WTC11 (cell line): ENCODE measurements around the gene PRKAG2. TPM values are rescaled to one million over a fixed set of nuclear protein-coding genes. Genes with fewer than 3 reads are reported as not detected.

Experiments
- ATAC-seq: fragments of 200-7000 bp; cut with Tn5 transposase; 2 replicates; pipeline ENCODE4 v1.10.0; 2021; ENCODE audit warnings: mild to moderate bottlenecking, moderate library complexity
- CTCF ChIA-PET: fragments of 300-600 bp; sonication (Branson Sonifier 250); formaldehyde crosslinking; loops from one replicate; lab custom pipeline; 2021; ENCODE audit warnings: antibody characterized with exemption; lab: Charles Lee
- POLR2A ChIA-PET: fragments of 350-600 bp; sonication (Branson Sonifier 250); formaldehyde crosslinking; loops from one replicate; lab custom pipeline; 2021; ENCODE audit warnings: antibody characterized with exemption; lab: Charles Lee
- DNase-seq: peaks from one replicate; pipeline ENCODE4 v3.0.0; 2021; ENCODE audit warnings: low spot score
- H3K27ac Mint-ChIP-seq: 2 replicates; pipeline ENCODE4 v1.8.0; 2021; ENCODE audit warnings: mixed read lengths
- H3K27me3 Mint-ChIP-seq: 2 replicates; pipeline ENCODE4 v1.8.0; 2021; ENCODE audit warnings: low read depth, mild to moderate bottlenecking, moderate library complexity, mixed read lengths
- H3K36me3 Mint-ChIP-seq: 2 replicates; pipeline ENCODE4 v1.8.0; 2021; ENCODE audit warnings: mixed read lengths
- H3K4me1 Mint-ChIP-seq: 2 replicates; pipeline ENCODE4 v1.8.0; 2022; ENCODE audit warnings: mixed read lengths
- H3K4me3 Mint-ChIP-seq: 2 replicates; pipeline ENCODE4 v1.8.0; 2021; ENCODE audit warnings: mild to moderate bottlenecking, moderate library complexity, mixed read lengths
- H3K9me3 Mint-ChIP-seq: 2 replicates; pipeline ENCODE4 v1.8.0; 2021; ENCODE audit warnings: mixed read lengths
- AFF4 ChIP-seq: sonication (generic); formaldehyde crosslinking; IDR thresholded peaks from 2 replicates; pipeline ENCODE4 v1.8.1; 2023; ENCODE audit warnings: mild to moderate bottlenecking, missing genetic modification reagents, borderline replicate concordance
- ARID4B ChIP-seq: sonication (generic); formaldehyde crosslinking; IDR thresholded peaks from 2 replicates; pipeline ENCODE4 v1.8.0; 2023; ENCODE audit warnings: missing genetic modification reagents, mild to moderate bottlenecking, borderline replicate concordance
- ATF1 ChIP-seq: sonication (generic); formaldehyde crosslinking; IDR thresholded peaks from 2 replicates; pipeline ENCODE4 v1.8.1; 2023; ENCODE audit warnings: mild to moderate bottlenecking, moderate library complexity, missing genetic modification reagents
- ATF2 ChIP-seq: sonication (generic); formaldehyde crosslinking; IDR thresholded peaks from 2 replicates; pipeline ENCODE4 v1.8.1; 2022; ENCODE audit warnings: low read depth, missing genetic modification reagents, borderline replicate concordance
- CBFB ChIP-seq: sonication (generic); formaldehyde crosslinking; IDR thresholded peaks from 2 replicates; pipeline ENCODE4 v1.8.1; 2022; ENCODE audit warnings: mild to moderate bottlenecking, low read depth, missing genetic modification reagents
- CDX4 ChIP-seq: fragments of 250-450 bp; sonication (Bioruptor Pico); IDR thresholded peaks from 2 replicates; pipeline ENCODE4 v1.9.0; 2021; ENCODE audit warnings: moderate library complexity, mild to moderate bottlenecking, inconsistent platforms, borderline replicate concordance
- E2F1 ChIP-seq: sonication (generic); formaldehyde crosslinking; IDR thresholded peaks from 2 replicates; pipeline ENCODE4 v1.8.0; 2022; ENCODE audit warnings: mild to moderate bottlenecking, missing genetic modification reagents
- EMX1 ChIP-seq: fragments of 250-450 bp; sonication (Bioruptor Pico); IDR thresholded peaks from 2 replicates; pipeline ENCODE4 v1.8.0; 2021; ENCODE audit warnings: mild to moderate bottlenecking
- ERG ChIP-seq: fragments of 250-450 bp; sonication (Bioruptor Pico); IDR thresholded peaks from 2 replicates; pipeline ENCODE4 v1.8.0; 2021; ENCODE audit warnings: mild to moderate bottlenecking
- ETV6 ChIP-seq: sonication (generic); formaldehyde crosslinking; IDR thresholded peaks from 2 replicates; pipeline ENCODE4 v1.8.1; 2022; ENCODE audit warnings: mild to moderate bottlenecking, missing genetic modification reagents
- FOXP1 ChIP-seq: sonication (generic); formaldehyde crosslinking; IDR thresholded peaks from 2 replicates; pipeline ENCODE4 v1.8.0; 2022; ENCODE audit warnings: missing genetic modification reagents, mild to moderate bottlenecking, moderate library complexity, borderline replicate concordance
- GTF2I ChIP-seq: fragments of 250-450 bp; sonication (Bioruptor Pico); conservative IDR thresholded peaks from 2 replicates; pipeline ENCODE4 v1.4.0; 2021; ENCODE audit warnings: mild to moderate bottlenecking
- KAT7 ChIP-seq: sonication (generic); formaldehyde crosslinking; IDR thresholded peaks from 2 replicates; pipeline ENCODE4 v1.8.1; 2023; ENCODE audit warnings: missing genetic modification reagents, mild to moderate bottlenecking, borderline replicate concordance
- MLX ChIP-seq: sonication (generic); formaldehyde crosslinking; IDR thresholded peaks from 2 replicates; pipeline ENCODE4 v1.8.1; 2023; ENCODE audit warnings: mild to moderate bottlenecking, missing genetic modification reagents, moderate library complexity
- MXD4 ChIP-seq: fragments of 250-450 bp; sonication (Bioruptor Pico); IDR thresholded peaks from 2 replicates; pipeline ENCODE4 v1.8.0; 2021; ENCODE audit warnings: mild to moderate bottlenecking, moderate library complexity, borderline replicate concordance
- NFATC4 ChIP-seq: fragments of 250-450 bp; sonication (Bioruptor Pico); IDR thresholded peaks from 2 replicates; pipeline ENCODE4 v1.9.0; 2021; ENCODE audit warnings: mild to moderate bottlenecking
- NFE2L1 ChIP-seq: sonication (generic); formaldehyde crosslinking; IDR thresholded peaks from 2 replicates; pipeline ENCODE4 v1.8.1; 2023; ENCODE audit warnings: missing genetic modification reagents
- TEAD4 ChIP-seq: sonication (generic); formaldehyde crosslinking; IDR thresholded peaks from 2 replicates; pipeline ENCODE4 v1.8.0; 2022; ENCODE audit warnings: mild to moderate bottlenecking, missing genetic modification reagents
- TP53 ChIP-seq: sonication (generic); formaldehyde crosslinking; IDR thresholded peaks from 2 replicates; pipeline ENCODE4 v1.8.1; 2023; ENCODE audit warnings: mild to moderate bottlenecking, missing genetic modification reagents
- ZNF671 ChIP-seq: fragments of 250-450 bp; sonication (Bioruptor Pico); IDR thresholded peaks from 2 replicates; pipeline ENCODE4 v1.8.0; 2021; ENCODE audit warnings: mild to moderate bottlenecking
- total RNA-seq: library from RNA; stranded (reverse); gene quantifications from 3 replicates; pipeline ENCODE4 v1.2.3, GENCODE V29; 2021

PRKAG2 gene
- total RNA-seq, 1 experiment from 2014 or later: 20.3 TPM

GRCh38 chr7:151558575-151558974, 318.3 kb downstream of the PRKAG2 start (continued):
- no peak for TF ChIP-seq AFF4 (CRISPR knock-in tag)
- TF ChIP-seq TEAD4 (CRISPR knock-in tag): no peak
- no peak for TF ChIP-seq EMX1 (CRISPR knock-in tag)
- TF ChIP-seq MLX (CRISPR knock-in tag): no peak
- no peak for TF ChIP-seq ZNF671 (CRISPR knock-in tag)
- TF ChIP-seq FOXP1 (CRISPR knock-in tag): no peak
- TF ChIP-seq CBFB (CRISPR knock-in tag): no peak
- TF ChIP-seq ETV6: no peak
- TF ChIP-seq, all 79 proteins: peak for 0

- no peaks in the 10 kb centered on the region for H3K36me3 Mint-ChIP-seq
- ChIA-PET CTCF (interaction anchor here (0.6 kb wide), 1 partner anchor 242 kb away, joined by 3 read pairs; no protein-coding TSS in a partner anchor), POLR2A (no interaction called here)
- no peak overlapping the region for H3K27ac Mint-ChIP-seq
- H3K27me3 Mint-ChIP-seq: no peaks in the 10 kb centered on the region
- H3K4me1 Mint-ChIP-seq: peaks cover 24% of the 10 kb centered on the region
- no peak for DNase-seq
- H3K4me3 Mint-ChIP-seq: no peak overlapping the region
- TF ChIP-seq ARID4B (CRISPR knock-in tag): no peak
- no peak for TF ChIP-seq MXD4 (CRISPR knock-in tag)
- TF ChIP-seq E2F1: no peak
- TF ChIP-seq NFATC4 (CRISPR knock-in tag): no peak
- no peak for TF ChIP-seq KAT7 (CRISPR knock-in tag)
- no peak for TF ChIP-seq GTF2I (CRISPR knock-in tag)
- TF ChIP-seq ATF2 (CRISPR knock-in tag): no peak
- TF ChIP-seq CBFB (CRISPR knock-in tag): no peak
- no peak for TF ChIP-seq ETV6
- no peak for TF ChIP-seq TP53 (CRISPR knock-in tag)
- TF ChIP-seq FOXP1 (CRISPR knock-in tag): no peak
- TF ChIP-seq NFE2L1 (CRISPR knock-in tag): no peak
- no peak for TF ChIP-seq ERG (CRISPR knock-in tag)
- no peak for TF ChIP-seq CDX4 (CRISPR knock-in tag)
- no peak for TF ChIP-seq ATF1 (CRISPR knock-in tag)
- ATAC-seq: no peak
- no peaks in the 10 kb centered on the region for H3K9me3 Mint-ChIP-seq
These were observed 320.3 kb downstream of the PRKAG2 start for GRCh38 chr7:151556592-151556991.
